Measurements from ENCODE around the gene ETNK1.

DNA sequence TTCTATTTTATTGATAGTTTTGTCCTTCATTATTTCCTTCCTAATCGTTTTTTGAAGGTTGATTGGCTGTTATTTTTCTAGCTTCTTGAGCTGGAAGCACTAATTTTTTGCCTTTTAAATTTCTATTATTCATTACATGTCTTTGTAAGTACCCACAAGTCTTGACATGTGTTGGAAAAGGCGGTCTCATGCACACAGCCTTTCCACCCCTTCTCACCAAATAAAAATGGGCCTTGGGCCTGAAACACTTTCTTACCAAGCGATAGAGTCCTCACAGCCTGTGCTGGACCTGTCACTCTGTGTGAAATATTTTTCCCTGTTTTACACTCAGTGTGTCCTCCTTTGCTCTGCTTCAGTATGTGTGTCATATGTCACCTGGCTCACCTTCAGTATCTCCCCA is 9.9 kb downstream of the ETNK1 start:
- TF ChIP-seq ZNF70 (CRISPR knock-in tag; IDR thresholded peaks at IDR 0.05) (no peak), ISL1 (CRISPR knock-in tag; IDR thresholded peaks at IDR 0.05) (no peak), CSDC2 (CRISPR knock-in tag; IDR thresholded peaks at IDR 0.05) (no peak), ZFP3 (CRISPR knock-in tag; IDR thresholded peaks at IDR 0.05) (no peak), BACH2 (CRISPR knock-in tag; IDR thresholded peaks at IDR 0.05; ENCODE audit: borderline replicate concordance) (no peak), ZFP30 (CRISPR knock-in tag; IDR thresholded peaks at IDR 0.05) (no peak)
- TF ChIP-seq, protein P1, sequence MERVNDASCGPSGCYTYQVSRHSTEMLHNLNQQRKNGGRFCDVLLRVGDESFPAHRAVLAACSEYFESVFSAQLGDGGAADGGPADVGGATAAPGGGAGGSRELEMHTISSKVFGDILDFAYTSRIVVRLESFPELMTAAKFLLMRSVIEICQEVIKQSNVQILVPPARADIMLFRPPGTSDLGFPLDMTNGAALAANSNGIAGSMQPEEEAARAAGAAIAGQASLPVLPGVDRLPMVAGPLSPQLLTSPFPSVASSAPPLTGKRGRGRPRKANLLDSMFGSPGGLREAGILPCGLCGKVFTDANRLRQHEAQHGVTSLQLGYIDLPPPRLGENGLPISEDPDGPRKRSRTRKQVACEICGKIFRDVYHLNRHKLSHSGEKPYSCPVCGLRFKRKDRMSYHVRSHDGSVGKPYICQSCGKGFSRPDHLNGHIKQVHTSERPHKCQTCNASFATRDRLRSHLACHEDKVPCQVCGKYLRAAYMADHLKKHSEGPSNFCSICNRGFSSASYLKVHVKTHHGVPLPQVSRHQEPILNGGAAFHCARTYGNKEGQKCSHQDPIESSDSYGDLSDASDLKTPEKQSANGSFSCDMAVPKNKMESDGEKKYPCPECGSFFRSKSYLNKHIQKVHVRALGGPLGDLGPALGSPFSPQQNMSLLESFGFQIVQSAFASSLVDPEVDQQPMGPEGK (CRISPR knock-in tag; IDR thresholded peaks at IDR 0.05; ENCODE audit: borderline replicate concordance): no peak
